ENCODE measurements around the gene NCBP1. TPM values are rescaled to one million over a fixed set of nuclear protein-coding genes. Genes with fewer than 3 reads are reported as not detected.

Gene NCBP1
- total RNA-seq, 1 donor from 2014 or later = 52.2 TPM

- Mint-ChIP-seq H3K4me1 (no peaks in the 10 kb centered on the region), H3K36me3 (ENCODE audit: low read depth) (no peaks in the 10 kb centered on the region), H3K4me3 (no peak overlapping the region), H3K9me3 (no peaks in the 10 kb centered on the region), H3K27ac (ENCODE audit: unreplicated experiment) (no peak overlapping the region), H3K27me3 (ENCODE audit: low read depth) (peaks cover 63% of the 10 kb centered on the region)
- no peak for DNase-seq (ENCODE audit: low read depth, low spot score)
- TF ChIP-seq, protein P1, sequence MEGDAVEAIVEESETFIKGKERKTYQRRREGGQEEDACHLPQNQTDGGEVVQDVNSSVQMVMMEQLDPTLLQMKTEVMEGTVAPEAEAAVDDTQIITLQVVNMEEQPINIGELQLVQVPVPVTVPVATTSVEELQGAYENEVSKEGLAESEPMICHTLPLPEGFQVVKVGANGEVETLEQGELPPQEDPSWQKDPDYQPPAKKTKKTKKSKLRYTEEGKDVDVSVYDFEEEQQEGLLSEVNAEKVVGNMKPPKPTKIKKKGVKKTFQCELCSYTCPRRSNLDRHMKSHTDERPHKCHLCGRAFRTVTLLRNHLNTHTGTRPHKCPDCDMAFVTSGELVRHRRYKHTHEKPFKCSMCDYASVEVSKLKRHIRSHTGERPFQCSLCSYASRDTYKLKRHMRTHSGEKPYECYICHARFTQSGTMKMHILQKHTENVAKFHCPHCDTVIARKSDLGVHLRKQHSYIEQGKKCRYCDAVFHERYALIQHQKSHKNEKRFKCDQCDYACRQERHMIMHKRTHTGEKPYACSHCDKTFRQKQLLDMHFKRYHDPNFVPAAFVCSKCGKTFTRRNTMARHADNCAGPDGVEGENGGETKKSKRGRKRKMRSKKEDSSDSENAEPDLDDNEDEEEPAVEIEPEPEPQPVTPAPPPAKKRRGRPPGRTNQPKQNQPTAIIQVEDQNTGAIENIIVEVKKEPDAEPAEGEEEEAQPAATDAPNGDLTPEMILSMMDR (conservative IDR thresholded peaks at IDR 0.05) = no peak
Measured at GRCh38 chr9:97714435-97714834, 80.8 kb downstream of the NCBP1 start.

GRCh38 chr9:97717866-97718265 is 84.2 kb downstream of the NCBP1 start:
- TF ChIP-seq, protein P1 (conservative IDR thresholded peaks at IDR 0.05) = no peak
- Mint-ChIP-seq H3K4me1 (no peaks in the 10 kb centered on the region), H3K27me3 (ENCODE audit: low read depth) (peaks cover 64% of the 10 kb centered on the region), H3K36me3 (ENCODE audit: low read depth) (no peaks in the 10 kb centered on the region), H3K9me3 (peaks cover 3% of the 10 kb centered on the region), H3K27ac (ENCODE audit: unreplicated experiment) (no peak overlapping the region), H3K4me3 (no peak overlapping the region)
- DNase-seq (ENCODE audit: low read depth, low spot score) = no peak

DNA sequence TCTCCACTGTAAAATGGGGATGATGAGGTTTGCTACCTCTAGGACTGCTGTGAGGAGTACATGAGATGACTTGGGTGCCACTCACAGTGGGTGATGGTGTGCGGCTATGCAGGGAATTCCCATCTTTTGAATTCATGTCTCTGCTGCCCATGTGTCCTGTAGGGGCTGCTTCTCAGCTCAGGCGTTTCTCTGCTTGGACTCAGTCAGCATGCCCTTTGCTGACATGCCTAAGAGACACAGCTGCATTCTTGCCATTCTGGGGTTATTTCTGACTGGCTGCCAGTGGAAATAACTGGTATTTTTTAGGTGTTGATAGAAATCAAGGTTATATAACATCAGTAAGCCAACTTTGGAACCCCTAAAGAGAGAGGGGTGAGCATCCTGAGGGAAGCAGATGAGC is 87.8 kb downstream of the NCBP1 start:
- DNase-seq (ENCODE audit: low read depth, low spot score) = no peak
- H3K4me3 Mint-ChIP-seq = no peak overlapping the region
- TF ChIP-seq, protein P1 (conservative IDR thresholded peaks at IDR 0.05) = no peak
- no peaks in the 10 kb centered on the region for H3K36me3 Mint-ChIP-seq (ENCODE audit: low read depth)
- H3K27ac Mint-ChIP-seq (ENCODE audit: unreplicated experiment) = no peak overlapping the region
- H3K9me3 Mint-ChIP-seq = peaks cover 3% of the 10 kb centered on the region
- peaks cover 74% of the 10 kb centered on the region for H3K27me3 Mint-ChIP-seq (ENCODE audit: low read depth)
- no peaks in the 10 kb centered on the region for H3K4me1 Mint-ChIP-seq

DNA sequence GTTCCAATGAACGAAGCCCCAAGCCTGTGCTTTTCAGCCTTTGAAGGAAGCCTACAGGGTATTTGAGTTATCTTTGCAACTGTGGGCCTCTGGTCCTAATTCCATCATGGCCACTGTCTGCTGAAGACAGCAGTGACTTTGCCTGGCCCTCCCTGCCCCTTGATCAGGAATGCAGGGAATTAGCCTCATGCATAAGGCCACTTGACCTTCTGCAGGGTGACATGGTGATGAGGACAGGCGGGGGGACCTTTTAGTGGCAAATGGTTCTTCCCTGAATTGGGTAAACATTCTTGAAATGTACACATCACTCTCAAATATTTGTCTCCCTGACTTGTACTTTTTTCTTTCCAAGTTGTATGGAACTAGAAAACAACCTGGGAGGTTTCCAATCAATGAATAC is 88.7 kb downstream of the NCBP1 start:
- Mint-ChIP-seq H3K9me3 (peaks cover 3% of the 10 kb centered on the region), H3K27ac (ENCODE audit: unreplicated experiment) (no peak overlapping the region), H3K36me3 (ENCODE audit: low read depth) (no peaks in the 10 kb centered on the region), H3K4me1 (peaks cover under 1% of the 10 kb centered on the region), H3K27me3 (ENCODE audit: low read depth) (peaks cover 77% of the 10 kb centered on the region), H3K4me3 (no peak overlapping the region)
- TF ChIP-seq, protein P1 (conservative IDR thresholded peaks at IDR 0.05) = no peak
- no peak for DNase-seq (ENCODE audit: low read depth, low spot score)

Other genes with a start within 250 kb of the NCBP1 start
- gene TDRD7, start 221.7 kb upstream of the NCBP1 start, total RNA-seq = 1.5 and 1.6 TPM in 2 replicates
- gene TMOD1, start 132.2 kb upstream of the NCBP1 start, total RNA-seq = 0.23 and 0.77 TPM in 2 replicates
- 24.4 and 29.4 TPM in 2 replicates for gene TSTD2, start 453 bp upstream of the NCBP1 start, total RNA-seq
- gene XPA, start 63.5 kb downstream of the NCBP1 start, total RNA-seq = 14.1 and 15.6 TPM in 2 replicates
- gene FOXE1, start 219.4 kb downstream of the NCBP1 start, total RNA-seq = 0.09 TPM in 1 of 2 replicates, not detected in the other